AG04450 (cell line): ENCODE measurements around the gene PSMD6. TPM values are rescaled to one million over a fixed set of nuclear protein-coding genes. Genes with fewer than 3 reads are reported as not detected.

Experiments used
- CTCF ChIA-PET: fragments of 300-600, 350-600 bp; formaldehyde crosslinking; extraction: SDS; loops from one replicate; lab custom pipeline; 2022; ENCODE audit warnings: antibody characterized with exemption, inconsistent platforms; lab: Charles Lee
- POLR2A ChIA-PET: fragments of 350-600 bp; formaldehyde crosslinking; extraction: SDS; loops from one replicate; lab custom pipeline; 2021; ENCODE audit warnings: antibody characterized with exemption, inconsistent platforms; lab: Yijun Ruan, JAX
- DNase-seq: peaks from one replicate; pipeline ENCODE4 v3.0.0-alpha.2; 2011; ENCODE audit warnings: low read depth, low spot score
- H3K27ac ChIP-seq: one replicate; pipeline ENCODE4 v1.5.1; 2012; ENCODE audit warnings: low read depth, low read length, control low read depth
- H3K27me3 ChIP-seq: one replicate; pipeline ENCODE4 v1.6.0; 2012; ENCODE audit warnings: low read length; ENCODE audit not compliant: control insufficient read depth, insufficient read depth
- H3K4me3 ChIP-seq: 2 replicates; pipeline ENCODE4 v1.5.1; 2011; ENCODE audit warnings: mild to moderate bottlenecking, low read depth, low read length, control low read depth
- H3K9me3 ChIP-seq: 2 replicates; pipeline ENCODE4 v1.5.1; 2012; ENCODE audit warnings: low read length; ENCODE audit not compliant: control insufficient read depth, insufficient read depth
- CTCF ChIP-seq: IDR thresholded peaks from 2 replicates; pipeline ENCODE4 v1.5.1; 2011; ENCODE audit warnings: low read depth, low read length, control low read depth, inconsistent platforms
- polyA plus RNA-seq: library from polyadenylated mRNA; depleted of rRNA; stranded (reverse); fragments of >200 nt; gene quantifications from 2 replicates; pipeline ENCODE4 v1.2.3, GENCODE V29; 2011

Gene PSMD6
- polyA plus RNA-seq, 1 experiment, result 83.6 TPM

GRCh38 chr3:64009528-64009927 is 13.8 kb downstream of the PSMD6 start:
- H3K27ac ChIP-seq, result no peak overlapping the region
- H3K9me3 ChIP-seq, result no peaks in the 10 kb centered on the region
- ChIA-PET POLR2A (no interaction called here), CTCF (interaction anchor here (1.3 to 3.1 kb wide), 7 partner anchors 14 to 660 kb away, joined by 3 to 19 read pairs (median 10); partner anchors contain the start of gene PSMD6)
- no peak for DNase-seq
- H3K27me3 ChIP-seq, result no peaks in the 10 kb centered on the region
- TF ChIP-seq CTCF, result no peak
- no peak overlapping the region for H3K4me3 ChIP-seq

GRCh38 chr3:64008487-64009351 is 14.6 kb downstream of the PSMD6 start:
- CTCF ChIA-PET, result interaction anchor here (0.6 to 3.1 kb wide), 9 partner anchors 14 to 659 kb away, joined by 3 to 19 read pairs (median 10); partner anchors contain the start of gene PSMD6

GRCh38 chr3:64008017-64008416 is 15.3 kb downstream of the PSMD6 start:
- POLR2A ChIA-PET, result no interaction called here
- no peaks in the 10 kb centered on the region for H3K9me3 ChIP-seq
- no peak for DNase-seq
- H3K4me3 ChIP-seq, result no peak overlapping the region
- H3K27ac ChIP-seq, result no peak overlapping the region
- CTCF ChIA-PET, result interaction anchor here (0.6 to 2.3 kb wide), 9 partner anchors 14 to 658 kb away, joined by 3 to 19 read pairs (median 5); partner anchors contain the start of gene PSMD6
- no peak for TF ChIP-seq CTCF
- no peaks in the 10 kb centered on the region for H3K27me3 ChIP-seq

More at GRCh38 chr3:64008487-64009351, 14.6 kb downstream of the PSMD6 start:
- Histone ChIP-seq H3K9me3 (no peaks in the 10 kb centered on the region), H3K4me3 (no peak overlapping the region), H3K27ac (no peak overlapping the region), H3K27me3 (no peaks in the 10 kb centered on the region)
- TF ChIP-seq CTCF, result no peak
- no peak for DNase-seq
- POLR2A ChIA-PET, result no interaction called here

GRCh38 chr3:64003589-64003988 is 19.7 kb downstream of the PSMD6 start:
- H3K27ac ChIP-seq, result no peak overlapping the region
- ChIA-PET POLR2A (no interaction called here), CTCF (interaction anchor here (1.2 to 1.9 kb wide), 5 partner anchors 10 to 481 kb away, joined by 4 to 27 read pairs (median 4); partner anchors contain the start of gene PSMD6)
- no peak for TF ChIP-seq CTCF
- H3K4me3 ChIP-seq, result no peak overlapping the region
- DNase-seq, result no peak
- no peaks in the 10 kb centered on the region for H3K9me3 ChIP-seq
- no peaks in the 10 kb centered on the region for H3K27me3 ChIP-seq

- Histone ChIP-seq H3K4me3 (no peak overlapping the region), H3K9me3 (no peaks in the 10 kb centered on the region), H3K27ac (no peak overlapping the region), H3K27me3 (no peaks in the 10 kb centered on the region)
- DNase-seq, result no peak
- TF ChIP-seq CTCF, result no peak
- ChIA-PET POLR2A (no interaction called here), CTCF (interaction anchor here (0.6 to 1.9 kb wide), 4 partner anchors 8 to 482 kb away, joined by 3 to 27 read pairs (median 6); partner anchors contain the start of gene PSMD6)
These were observed 21.1 kb downstream of the PSMD6 start for GRCh38 chr3:64002233-64002632.
